SU-DHL-6 (cell line): ENCODE data around the gene ELMO1.

Experiments
- H2AFZ ChIP-seq: fragments of 200-600 bp; sonication (generic); 2 replicates; pipeline ENCODE4 v1.6.1; 2014; ENCODE audit warnings: low read depth, mild to moderate bottlenecking, moderate library complexity, mixed read lengths, antibody characterized with exemption, low read length; ENCODE audit not compliant: severe bottlenecking
- H3F3A ChIP-seq: fragments of 200-600 bp; shearing (Covaris generic); 2 replicates; pipeline ENCODE4 v1.6.0; 2016; ENCODE audit warnings: antibody characterized with exemption, mild to moderate bottlenecking; ENCODE audit not compliant: insufficient read depth
- H3K27ac ChIP-seq: fragments of 200-600 bp; sonication (generic); 2 replicates; pipeline ENCODE4 v1.5.1; 2016; ENCODE audit warnings: low read depth, mild to moderate bottlenecking, low read length, moderate library complexity, mixed read lengths
- H3K27me3 ChIP-seq: fragments of 200-600 bp; sonication (generic), shearing (Covaris generic); 2 replicates; pipeline ENCODE4 v1.6.0; 2014; ENCODE audit warnings: mild to moderate bottlenecking, low read length
- H3K36me3 ChIP-seq: fragments of 200-600 bp; sonication (generic); 2 replicates; pipeline ENCODE4 v1.6.1; 2014; ENCODE audit warnings: mild to moderate bottlenecking, low read length, mixed read lengths
- H3K4me2 ChIP-seq: fragments of 300-600, 200-600 bp; shearing (Covaris generic), sonication (generic); 2 replicates; pipeline ENCODE4 v1.6.0; 2014; ENCODE audit warnings: low read length, low read depth, mild to moderate bottlenecking; ENCODE audit not compliant: poor library complexity, severe bottlenecking
- H3K4me3 ChIP-seq: fragments of 200-600 bp; sonication (generic); 2 replicates; pipeline ENCODE4 v1.5.1; 2014; ENCODE audit warnings: antibody characterized with exemption, low read length, mild to moderate bottlenecking, mixed read lengths; ENCODE audit not compliant: insufficient read depth, poor library complexity, severe bottlenecking
- H3K79me2 ChIP-seq: fragments of 200-600 bp; sonication (generic); 2 replicates; pipeline ENCODE4 v1.6.1; 2014; ENCODE audit warnings: mild to moderate bottlenecking, low read length, moderate library complexity; ENCODE audit not compliant: insufficient read depth
- H3K9ac ChIP-seq: fragments of 200-600 bp; sonication (generic); 2 replicates; pipeline ENCODE4 v1.7.0; 2014; ENCODE audit warnings: mild to moderate bottlenecking, low read length
- H3K9me2 ChIP-seq: fragments of 200-600 bp; sonication (generic); replicated peaks from 2 replicates; pipeline ENCODE4 v1.6.1; 2014; ENCODE audit warnings: low read length; ENCODE audit not compliant: insufficient read depth
- H3K9me3 ChIP-seq: fragments of 200-600 bp; sonication (generic); 2 replicates; pipeline ENCODE4 v1.6.1; 2014; ENCODE audit warnings: low read length, mixed read lengths; ENCODE audit not compliant: insufficient read depth
- H4K20me1 ChIP-seq: fragments of 200-600 bp; sonication (generic); 2 replicates; pipeline ENCODE4 v1.6.1; 2014; ENCODE audit warnings: low read depth, mild to moderate bottlenecking, antibody characterized with exemption, low read length, moderate library complexity, mixed read lengths
- EZH2phosphoT487 ChIP-seq: fragments of 200-600 bp; sonication (generic), shearing (Covaris generic); conservative IDR thresholded peaks from 2 replicates; pipeline ENCODE4 v1.6.1; 2018; ENCODE audit warnings: mild to moderate bottlenecking, antibody characterized with exemption, low read length, moderate library complexity, mixed read lengths
- TF ChIP-seq, protein P1 (sequence below): fragments of 200-600 bp; sonication (generic); IDR thresholded peaks from one replicate; pipeline ENCODE4 v1.5.1; 2017; ENCODE audit warnings: antibody characterized with exemption, mild to moderate bottlenecking, low read length, moderate library complexity; ENCODE audit not compliant: insufficient read depth, poor library complexity, severe bottlenecking

ELMO1 gene

DNA sequence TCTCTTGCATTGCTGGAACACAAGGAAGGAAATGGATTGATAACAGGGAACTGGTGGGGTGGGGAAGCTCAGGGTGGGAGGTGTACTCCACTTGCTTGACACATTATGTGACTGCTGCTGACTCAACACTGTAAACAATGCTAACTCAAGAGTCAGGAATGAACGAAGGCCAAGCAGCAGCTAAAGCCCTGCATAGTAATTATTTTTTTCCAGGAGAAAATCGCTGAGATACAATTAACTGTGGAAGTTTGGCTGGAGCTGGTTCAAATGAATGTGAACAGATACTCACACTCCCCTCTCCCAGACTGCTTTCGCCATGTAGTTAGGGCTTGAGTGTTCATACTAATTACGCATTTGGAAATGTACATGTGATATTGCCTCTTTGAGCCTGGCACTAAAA lies 553.5 kb downstream of the ELMO1 start:
- no peak for TF ChIP-seq EZH2phosphoT487
- TF ChIP-seq, protein P1, sequence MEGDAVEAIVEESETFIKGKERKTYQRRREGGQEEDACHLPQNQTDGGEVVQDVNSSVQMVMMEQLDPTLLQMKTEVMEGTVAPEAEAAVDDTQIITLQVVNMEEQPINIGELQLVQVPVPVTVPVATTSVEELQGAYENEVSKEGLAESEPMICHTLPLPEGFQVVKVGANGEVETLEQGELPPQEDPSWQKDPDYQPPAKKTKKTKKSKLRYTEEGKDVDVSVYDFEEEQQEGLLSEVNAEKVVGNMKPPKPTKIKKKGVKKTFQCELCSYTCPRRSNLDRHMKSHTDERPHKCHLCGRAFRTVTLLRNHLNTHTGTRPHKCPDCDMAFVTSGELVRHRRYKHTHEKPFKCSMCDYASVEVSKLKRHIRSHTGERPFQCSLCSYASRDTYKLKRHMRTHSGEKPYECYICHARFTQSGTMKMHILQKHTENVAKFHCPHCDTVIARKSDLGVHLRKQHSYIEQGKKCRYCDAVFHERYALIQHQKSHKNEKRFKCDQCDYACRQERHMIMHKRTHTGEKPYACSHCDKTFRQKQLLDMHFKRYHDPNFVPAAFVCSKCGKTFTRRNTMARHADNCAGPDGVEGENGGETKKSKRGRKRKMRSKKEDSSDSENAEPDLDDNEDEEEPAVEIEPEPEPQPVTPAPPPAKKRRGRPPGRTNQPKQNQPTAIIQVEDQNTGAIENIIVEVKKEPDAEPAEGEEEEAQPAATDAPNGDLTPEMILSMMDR = no peak
- Histone ChIP-seq H4K20me1 (no peaks in the 10 kb centered on the region), H3K4me2 (no peak overlapping the region), H3K4me3 (no peak overlapping the region), H3K27ac (no peak overlapping the region), H3K9me3 (no peaks in the 10 kb centered on the region), H3K9me2 (no peaks in the 10 kb centered on the region), H3F3A (no peaks in the 10 kb centered on the region), H3K27me3 (no peaks in the 10 kb centered on the region), H2AFZ (no peak overlapping the region), H3K9ac (no peak overlapping the region), H3K79me2 (no peaks in the 10 kb centered on the region), H3K36me3 (no peaks in the 10 kb centered on the region)

DNA sequence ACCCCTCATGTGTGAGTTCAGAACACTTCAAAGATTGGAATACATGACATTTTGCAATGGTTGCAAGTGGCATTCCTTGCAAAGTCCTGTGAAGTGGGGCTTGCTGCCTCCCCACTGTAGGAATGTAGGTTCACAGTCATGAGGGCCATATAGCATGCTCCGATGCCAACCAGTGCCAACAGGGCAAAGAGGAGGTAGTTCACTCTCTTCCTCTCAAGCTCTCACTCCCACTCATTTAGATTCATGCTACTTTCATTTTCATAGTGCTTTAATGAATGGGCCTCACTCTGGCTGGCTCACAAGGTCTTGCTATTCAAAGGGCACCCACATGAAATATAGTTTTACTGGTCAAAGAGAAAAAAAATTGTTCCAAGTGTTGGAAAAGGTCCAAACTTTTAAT lies 554.5 kb downstream of the ELMO1 start:
- no peak overlapping the region for H3K4me3 ChIP-seq
- no peaks in the 10 kb centered on the region for H3K9me2 ChIP-seq
- H3K9ac ChIP-seq = no peak overlapping the region
- TF ChIP-seq, protein P1 = no peak
- TF ChIP-seq EZH2phosphoT487 = no peak
- no peaks in the 10 kb centered on the region for H4K20me1 ChIP-seq
- no peaks in the 10 kb centered on the region for H3F3A ChIP-seq
- no peaks in the 10 kb centered on the region for H3K36me3 ChIP-seq
- H3K79me2 ChIP-seq = no peaks in the 10 kb centered on the region
- no peak overlapping the region for H3K4me2 ChIP-seq
- H2AFZ ChIP-seq = no peak overlapping the region
- no peaks in the 10 kb centered on the region for H3K27me3 ChIP-seq
- no peaks in the 10 kb centered on the region for H3K9me3 ChIP-seq
- no peak overlapping the region for H3K27ac ChIP-seq

DNA sequence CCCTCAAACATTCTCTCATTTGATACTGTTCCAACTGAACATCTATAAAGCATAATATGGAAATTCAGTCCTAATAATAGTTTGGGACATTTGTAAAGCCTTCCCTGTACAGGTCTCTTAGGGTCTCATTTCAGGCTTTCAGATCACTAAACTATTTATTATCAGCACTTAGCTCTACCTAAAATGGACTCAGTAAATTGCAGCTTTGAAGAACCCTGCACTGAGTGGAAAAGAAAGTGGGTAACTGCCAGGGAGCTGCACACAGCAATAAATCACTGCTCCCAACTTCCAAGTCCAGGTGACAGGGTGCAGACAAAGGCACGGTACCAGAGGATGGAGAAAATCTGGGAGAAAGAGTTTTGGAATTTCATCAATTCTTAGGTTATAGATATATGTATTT lies 559.5 kb downstream of the ELMO1 start:
- H3K4me2 ChIP-seq = no peak overlapping the region
- no peaks in the 10 kb centered on the region for H4K20me1 ChIP-seq
- no peaks in the 10 kb centered on the region for H3K9me2 ChIP-seq
- no peak overlapping the region for H3K9ac ChIP-seq
- no peak overlapping the region for H2AFZ ChIP-seq
- no peaks in the 10 kb centered on the region for H3K9me3 ChIP-seq
- H3K27me3 ChIP-seq = no peaks in the 10 kb centered on the region
- H3K4me3 ChIP-seq = no peak overlapping the region
- H3K79me2 ChIP-seq = no peaks in the 10 kb centered on the region
- H3K27ac ChIP-seq = no peak overlapping the region
- no peaks in the 10 kb centered on the region for H3F3A ChIP-seq
- no peaks in the 10 kb centered on the region for H3K36me3 ChIP-seq
- TF ChIP-seq, protein P1 = no peak
- TF ChIP-seq EZH2phosphoT487 = no peak
